Measurements from ENCODE around the gene CALCOCO2. TPM values are rescaled to one million over a fixed set of nuclear protein-coding genes. Genes with fewer than 3 reads are reported as not detected.

Gene CALCOCO2
- total RNA-seq, 4 donors from 2014 or later, result 179 to 356 (median 241) TPM

GRCh38 chr17:48835971-48836370 is 5.1 kb downstream of the CALCOCO2 start:
- TF ChIP-seq, protein P1, sequence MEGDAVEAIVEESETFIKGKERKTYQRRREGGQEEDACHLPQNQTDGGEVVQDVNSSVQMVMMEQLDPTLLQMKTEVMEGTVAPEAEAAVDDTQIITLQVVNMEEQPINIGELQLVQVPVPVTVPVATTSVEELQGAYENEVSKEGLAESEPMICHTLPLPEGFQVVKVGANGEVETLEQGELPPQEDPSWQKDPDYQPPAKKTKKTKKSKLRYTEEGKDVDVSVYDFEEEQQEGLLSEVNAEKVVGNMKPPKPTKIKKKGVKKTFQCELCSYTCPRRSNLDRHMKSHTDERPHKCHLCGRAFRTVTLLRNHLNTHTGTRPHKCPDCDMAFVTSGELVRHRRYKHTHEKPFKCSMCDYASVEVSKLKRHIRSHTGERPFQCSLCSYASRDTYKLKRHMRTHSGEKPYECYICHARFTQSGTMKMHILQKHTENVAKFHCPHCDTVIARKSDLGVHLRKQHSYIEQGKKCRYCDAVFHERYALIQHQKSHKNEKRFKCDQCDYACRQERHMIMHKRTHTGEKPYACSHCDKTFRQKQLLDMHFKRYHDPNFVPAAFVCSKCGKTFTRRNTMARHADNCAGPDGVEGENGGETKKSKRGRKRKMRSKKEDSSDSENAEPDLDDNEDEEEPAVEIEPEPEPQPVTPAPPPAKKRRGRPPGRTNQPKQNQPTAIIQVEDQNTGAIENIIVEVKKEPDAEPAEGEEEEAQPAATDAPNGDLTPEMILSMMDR (IDR thresholded peaks at IDR 0.05; ENCODE audit: low read depth), result no peak

DNA sequence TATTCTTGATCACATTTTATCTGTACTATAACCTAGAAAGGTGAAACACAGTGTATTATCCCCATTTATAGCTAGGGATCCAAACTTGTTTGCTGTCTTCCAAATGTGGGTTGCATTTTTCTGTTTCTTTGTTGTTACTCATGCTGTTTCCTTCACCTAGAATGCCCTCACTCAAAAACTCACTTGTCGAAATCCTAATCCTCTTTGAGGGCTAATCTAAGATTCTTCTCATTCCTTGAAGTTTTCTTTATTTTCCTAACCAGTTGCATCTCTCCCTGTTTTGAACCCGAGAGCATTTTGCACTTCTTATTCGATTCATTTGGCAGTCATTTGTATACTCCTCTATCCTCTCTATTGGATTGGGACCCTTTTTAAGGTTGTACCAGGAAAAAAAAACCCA is 9.6 kb downstream of the CALCOCO2 start:
- TF ChIP-seq, protein P1 (IDR thresholded peaks at IDR 0.05; ENCODE audit: low read depth), result no peak

DNA sequence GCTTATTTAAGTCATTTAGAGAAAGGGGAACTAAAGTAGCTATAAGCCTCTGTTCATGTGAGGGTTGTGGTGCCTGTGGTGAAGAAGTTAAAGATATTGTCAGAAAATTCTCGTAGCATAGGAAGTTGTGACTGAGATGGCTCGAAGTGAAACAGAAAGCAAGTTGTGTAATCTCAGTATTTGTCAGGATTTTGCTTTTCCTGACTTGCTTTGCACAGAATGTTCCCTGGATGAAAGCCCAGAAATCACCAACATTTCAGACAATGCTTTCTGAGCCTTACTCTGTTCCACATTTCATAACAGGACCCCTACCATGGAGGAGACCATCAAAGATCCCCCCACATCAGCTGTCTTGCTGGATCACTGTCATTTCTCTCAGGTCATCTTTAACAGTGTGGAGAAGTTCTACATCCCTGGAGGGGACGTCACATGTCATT is 10.6 kb downstream of the CALCOCO2 start:
- TF ChIP-seq, protein P1 (IDR thresholded peaks at IDR 0.05; ENCODE audit: low read depth), result no peak

GRCh38 chr17:48842746-48843145 is 11.9 kb downstream of the CALCOCO2 start:
- TF ChIP-seq, protein P1 (IDR thresholded peaks at IDR 0.05; ENCODE audit: low read depth), result no peak

DNA sequence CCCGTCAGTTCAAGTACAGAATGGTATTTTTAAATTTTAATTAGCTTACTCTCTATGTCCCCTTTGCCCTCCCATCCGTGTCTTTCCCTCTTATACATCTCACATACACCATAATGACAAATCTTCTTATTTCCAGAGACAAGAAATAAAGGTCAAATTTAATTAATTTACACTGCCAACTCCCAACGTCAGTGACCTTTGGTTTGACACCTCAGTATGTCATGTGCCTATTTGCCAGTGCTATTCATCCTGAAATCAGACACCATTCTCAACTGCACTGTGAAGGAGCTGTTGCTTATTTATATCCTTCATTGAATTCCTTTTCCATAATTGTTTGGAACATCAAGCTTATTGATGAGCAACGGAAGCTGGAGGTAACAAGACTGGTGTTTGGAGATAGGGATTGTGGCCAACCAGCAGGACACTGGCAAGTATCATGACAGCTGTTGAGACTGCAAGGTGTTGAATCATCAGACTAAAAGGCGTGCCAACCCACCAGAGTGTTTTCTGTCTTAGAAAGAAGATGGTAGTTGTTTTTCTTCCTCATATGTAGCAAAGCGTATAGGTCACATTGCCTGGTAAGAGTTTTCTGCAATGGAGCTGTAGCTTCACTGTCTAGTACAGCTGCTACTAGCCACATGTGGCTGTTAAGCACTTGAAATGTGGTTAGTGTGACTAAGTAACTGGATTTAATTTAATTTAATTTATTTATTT is 12.5 kb downstream of the CALCOCO2 start:
- TF ChIP-seq, protein P1 (IDR thresholded peaks at IDR 0.05; ENCODE audit: low read depth), result no peak

GRCh38 chr17:48850792-48851323 is 20.0 kb downstream of the CALCOCO2 start:
- TF ChIP-seq, protein P1 (IDR thresholded peaks at IDR 0.05; ENCODE audit: low read depth), result no peak

DNA sequence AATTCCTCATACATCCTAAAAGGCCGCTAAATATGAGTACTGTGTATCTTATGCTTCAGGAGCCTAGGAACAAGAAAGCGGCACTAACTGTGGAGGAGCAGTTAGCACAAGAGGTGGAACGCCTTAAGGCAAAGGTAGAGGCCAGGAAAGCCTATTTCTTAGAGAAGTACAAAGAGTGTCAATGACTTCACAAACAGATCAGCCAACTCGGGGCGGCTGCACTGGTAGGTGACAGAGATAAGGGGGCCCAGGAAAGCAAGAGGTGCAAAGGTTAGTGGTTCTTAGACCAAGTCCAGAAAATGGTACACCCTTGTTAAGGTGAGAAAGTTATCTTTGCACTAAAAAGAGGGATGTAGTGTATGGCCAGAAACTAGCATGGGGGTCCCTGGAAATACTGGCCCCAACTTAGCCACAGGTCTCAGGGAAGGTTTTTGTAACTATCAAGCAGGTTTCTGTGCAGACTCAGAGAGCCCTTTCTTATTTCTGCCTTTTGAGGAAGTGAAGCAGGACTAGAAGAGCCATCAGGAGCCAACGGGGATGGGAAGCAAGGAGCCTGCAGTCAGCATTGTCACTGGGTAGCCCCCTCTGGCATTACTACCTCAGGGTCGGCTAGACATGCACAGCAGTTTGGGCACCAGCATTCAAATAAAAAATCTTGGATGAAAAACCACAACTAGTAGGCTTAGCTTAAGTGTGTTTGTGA is 24.1 kb downstream of the CALCOCO2 start:
- TF ChIP-seq, protein P1 (IDR thresholded peaks at IDR 0.05; ENCODE audit: low read depth), result no peak

Data from subcutaneous adipose tissue (tissue), 4 donors.